Measurements from ENCODE around the gene DDX25.

DDX25 gene

DNA sequence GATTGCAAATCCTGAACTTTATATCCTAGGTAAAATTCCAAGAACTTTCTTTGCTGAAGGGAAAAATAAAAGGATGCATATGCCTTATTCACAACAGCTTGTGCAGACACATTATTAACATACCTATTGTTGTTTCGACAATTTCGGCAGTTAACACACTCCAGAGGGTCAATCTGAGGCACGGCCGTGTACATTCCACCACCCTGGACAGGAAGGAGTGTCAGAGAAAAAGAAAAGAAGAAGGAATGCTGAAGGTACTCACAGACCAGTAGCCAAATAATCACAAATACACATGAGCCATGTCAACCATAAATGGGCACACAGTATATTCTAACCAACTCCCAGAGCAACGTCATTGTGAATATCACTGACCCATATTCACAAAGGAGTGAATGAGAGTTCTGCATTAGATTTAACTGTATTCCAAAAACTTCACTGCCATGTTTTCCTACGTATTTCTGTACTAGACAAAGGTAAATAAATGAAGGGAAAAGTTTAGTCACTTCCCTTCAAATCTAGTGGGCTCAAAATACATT is 73.9 kb downstream of the DDX25 start:
- no peak for DNase-seq (ENCODE audit: low read depth)
